ENCODE data around the gene RHOT2.
"Not testable (repeated sequence)": the region's sequence is repeated elsewhere in the genome, so short reads cannot be mapped to it uniquely, and the experiment has no call there.

Gene RHOT2

GRCh38 chr16:709566-710499 lies 41.9 kb downstream of the RHOT2 start:
- Mint-ChIP-seq H3K4me1 (ENCODE audit: low read depth) (no peaks in the 10 kb centered on the region), H3K9me3 (no peaks in the 10 kb centered on the region), H3K27ac (no peak overlapping the region), H3K27me3 (ENCODE audit: low read depth) (peaks cover 46% of the 10 kb centered on the region), H3K36me3 (ENCODE audit: low read depth) (no peaks in the 10 kb centered on the region), H3K4me3 (no peak overlapping the region)

- Mint-ChIP-seq H3K27me3 (ENCODE audit: low read depth) (peaks cover 46% of the 10 kb centered on the region), H3K4me3 (no peak overlapping the region), H3K27ac (no peak overlapping the region), H3K36me3 (ENCODE audit: low read depth) (no peaks in the 10 kb centered on the region), H3K4me1 (ENCODE audit: low read depth) (no peaks in the 10 kb centered on the region), H3K9me3 (no peaks in the 10 kb centered on the region)
Measured at GRCh38 chr16:710500-711075, 42.7 kb downstream of the RHOT2 start.

- H3K4me3 Mint-ChIP-seq = no peak overlapping the region
- H3K9me3 Mint-ChIP-seq = no peaks in the 10 kb centered on the region
- no peaks in the 10 kb centered on the region for H3K4me1 Mint-ChIP-seq (ENCODE audit: low read depth)
- no peaks in the 10 kb centered on the region for H3K36me3 Mint-ChIP-seq (ENCODE audit: low read depth)
- H3K27me3 Mint-ChIP-seq (ENCODE audit: low read depth) = peaks cover 49% of the 10 kb centered on the region
- no peak overlapping the region for H3K27ac Mint-ChIP-seq
Measured at GRCh38 chr16:711084-711483, 43.2 kb downstream of the RHOT2 start.

DNA sequence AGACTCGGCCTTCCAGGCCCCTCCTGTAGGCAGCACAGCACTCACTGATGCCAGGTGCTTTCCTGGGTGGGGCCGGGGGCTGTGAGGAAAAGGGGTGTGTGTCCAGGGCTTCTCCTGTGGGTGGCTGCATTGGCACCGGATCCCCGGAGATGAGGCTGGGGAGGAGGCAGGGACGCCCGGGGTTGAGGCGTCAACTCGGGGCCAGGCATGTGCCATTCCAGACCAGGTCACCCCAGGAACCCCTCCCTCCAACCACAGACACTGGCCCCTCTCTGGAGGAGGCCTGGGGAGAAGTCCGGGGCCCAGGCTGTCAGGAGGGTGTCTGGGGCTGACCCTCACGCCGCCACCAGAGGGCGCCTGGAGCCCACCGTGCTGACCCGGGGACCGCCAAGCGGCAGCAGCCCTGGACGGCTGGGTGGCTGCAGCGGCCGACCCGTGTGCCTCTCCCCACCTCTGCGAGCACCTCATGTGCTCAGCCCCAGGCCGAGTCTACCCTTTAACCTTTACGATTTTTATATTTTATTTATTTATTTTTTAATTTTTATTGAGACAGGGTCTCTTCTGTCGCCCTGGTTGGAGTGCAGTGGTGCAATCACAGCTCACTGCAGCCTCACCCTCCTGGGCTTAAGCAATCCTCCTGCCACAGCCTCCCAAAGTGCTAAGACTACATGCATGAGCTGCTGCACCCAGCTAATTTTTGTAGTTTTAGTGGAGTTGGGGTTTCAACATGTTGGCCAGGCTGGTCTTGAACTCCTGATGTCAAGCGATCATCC lies 43.8 kb downstream of the RHOT2 start:
- Mint-ChIP-seq H3K27ac (no peak overlapping the region), H3K4me1 (ENCODE audit: low read depth) (no peaks in the 10 kb centered on the region), H3K4me3 (no peak overlapping the region), H3K36me3 (ENCODE audit: low read depth) (no peaks in the 10 kb centered on the region), H3K27me3 (ENCODE audit: low read depth) (peaks cover 48% of the 10 kb centered on the region), H3K9me3 (no peaks in the 10 kb centered on the region)

DNA sequence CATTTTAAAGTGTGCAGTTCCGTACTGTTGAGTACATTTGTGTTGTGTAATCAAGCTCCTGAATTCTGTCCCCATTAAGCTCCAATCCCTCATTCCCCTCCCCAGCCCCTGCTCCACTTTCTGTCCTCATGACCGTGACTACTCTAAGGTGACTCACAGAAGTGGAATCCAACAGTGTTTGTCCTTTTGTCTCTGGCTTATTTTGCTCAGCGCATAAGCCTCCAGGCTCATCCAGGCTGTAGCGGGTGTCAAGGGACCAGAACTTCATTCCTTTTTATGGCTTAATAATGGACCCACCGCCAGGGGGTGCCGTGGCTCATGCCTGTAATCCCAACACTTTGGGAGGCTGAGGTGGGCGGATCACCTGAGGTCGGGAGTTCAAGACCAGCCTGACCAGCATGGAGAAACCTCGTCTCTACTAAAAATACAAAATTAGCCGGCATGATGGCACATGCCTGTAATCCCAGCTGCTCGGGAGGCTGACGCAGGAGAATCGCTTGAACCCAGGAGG lies 44.9 kb downstream of the RHOT2 start:
- not testable (repeated sequence) for H3K27ac Mint-ChIP-seq; H3K36me3 Mint-ChIP-seq (ENCODE audit: low read depth); H3K9me3 Mint-ChIP-seq; H3K4me1 Mint-ChIP-seq (ENCODE audit: low read depth); H3K4me3 Mint-ChIP-seq
- peaks cover 40% of the 10 kb centered on the region for H3K27me3 Mint-ChIP-seq (ENCODE audit: low read depth)

- Mint-ChIP-seq H3K27ac (no peak overlapping the region), H3K27me3 (ENCODE audit: low read depth) (peaks cover 34% of the 10 kb centered on the region), H3K36me3 (ENCODE audit: low read depth) (no peaks in the 10 kb centered on the region), H3K9me3 (no peaks in the 10 kb centered on the region), H3K4me1 (ENCODE audit: low read depth) (no peaks in the 10 kb centered on the region), H3K4me3 (no peak overlapping the region)
Measured at GRCh38 chr16:714079-714478, 46.1 kb downstream of the RHOT2 start.

DNA sequence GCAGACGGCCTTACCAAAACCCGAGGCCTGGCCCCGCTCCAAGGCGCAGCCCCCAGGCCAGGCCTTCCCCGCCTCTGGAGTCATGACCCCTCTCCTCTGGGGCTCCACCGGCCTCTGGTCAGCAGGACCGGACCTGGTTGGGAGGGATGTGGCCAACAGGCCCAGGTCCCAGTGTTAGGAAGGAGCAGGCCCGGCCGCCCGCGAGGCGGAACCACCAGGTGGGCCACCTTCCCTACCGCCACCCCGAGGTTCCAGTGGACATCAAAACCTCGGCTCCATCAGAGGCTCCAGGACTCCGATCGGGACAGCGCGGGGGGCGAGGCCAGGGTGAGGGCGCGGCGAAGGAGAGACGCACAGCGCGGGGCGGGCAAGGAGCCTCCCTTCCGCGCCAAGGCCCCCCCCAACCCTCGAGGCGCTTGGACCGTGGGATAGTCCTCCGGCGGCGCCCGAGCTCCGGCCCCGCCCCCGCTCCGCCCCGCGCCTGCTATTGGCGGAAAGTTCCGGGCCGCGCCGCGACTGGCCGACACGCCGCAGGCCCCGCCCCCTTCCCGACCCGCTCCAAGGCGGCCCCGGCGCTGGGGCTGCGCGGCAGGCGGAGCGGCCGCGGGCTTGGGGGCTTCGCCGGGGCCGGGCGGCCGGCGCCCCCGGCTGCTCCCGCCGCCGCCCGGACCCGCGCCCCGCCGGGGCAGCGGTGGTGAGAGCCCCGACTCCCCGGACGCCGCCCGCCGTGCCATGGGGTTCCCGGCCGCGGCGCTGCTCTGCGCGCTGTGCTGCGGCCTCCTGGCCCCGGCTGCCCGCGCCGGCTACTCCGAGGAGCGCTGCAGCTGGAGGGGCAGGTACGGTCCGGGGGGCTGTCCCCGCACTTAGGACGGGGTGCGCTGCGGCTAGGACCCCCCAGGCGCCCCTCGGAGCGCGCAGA lies 46.9 kb downstream of the RHOT2 start, which contains the start of gene METRN:
Gene METRN, plus strand, starts transcription at position 561 of the 919 bp plus-strand sequence. Its CDS starts 172 bp downstream, at position 733.
- peaks cover 33% of the 10 kb centered on the region for H3K27me3 Mint-ChIP-seq (ENCODE audit: low read depth)
- no peaks in the 10 kb centered on the region for H3K36me3 Mint-ChIP-seq (ENCODE audit: low read depth)
- H3K4me3 Mint-ChIP-seq = peak within 1 kb of the TSS; percentile 50
- no peaks in the 10 kb centered on the region for H3K4me1 Mint-ChIP-seq (ENCODE audit: low read depth)
- no peak within 1 kb of the TSS for H3K27ac Mint-ChIP-seq
- H3K9me3 Mint-ChIP-seq = no peaks in the 10 kb centered on the region

DNA sequence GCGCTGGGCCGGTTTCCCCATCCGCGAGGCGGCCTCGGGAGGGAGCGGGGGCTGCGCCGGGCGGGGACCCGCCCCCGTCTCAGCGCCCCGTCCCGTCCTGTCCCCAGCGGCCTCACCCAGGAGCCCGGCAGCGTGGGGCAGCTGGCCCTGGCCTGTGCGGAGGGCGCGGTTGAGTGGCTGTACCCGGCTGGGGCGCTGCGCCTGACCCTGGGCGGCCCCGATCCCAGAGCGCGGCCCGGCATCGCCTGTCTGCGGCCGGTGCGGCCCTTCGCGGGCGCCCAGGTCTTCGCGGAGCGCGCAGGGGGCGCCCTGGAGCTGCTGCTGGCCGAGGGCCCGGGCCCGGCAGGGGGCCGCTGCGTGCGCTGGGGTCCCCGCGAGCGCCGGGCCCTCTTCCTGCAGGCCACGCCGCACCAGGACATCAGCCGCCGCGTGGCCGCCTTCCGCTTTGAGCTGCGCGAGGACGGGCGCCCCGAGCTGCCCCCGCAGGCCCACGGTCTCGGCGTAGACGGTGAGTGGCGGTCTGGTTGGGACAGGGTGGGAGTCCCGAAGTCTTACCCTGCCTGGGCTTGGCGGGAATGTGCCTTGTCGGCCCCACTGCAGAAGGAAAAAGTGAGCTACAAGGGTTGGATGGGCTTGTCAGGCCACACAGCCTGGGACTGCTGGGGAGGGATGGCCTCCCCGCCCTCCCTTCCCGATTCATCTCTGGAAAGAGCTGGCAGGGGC lies 47.7 kb downstream of the RHOT2 start:
- H3K4me1 Mint-ChIP-seq (ENCODE audit: low read depth) = peaks cover 4% of the 10 kb centered on the region
- H3K27me3 Mint-ChIP-seq (ENCODE audit: low read depth) = peaks cover 32% of the 10 kb centered on the region
- H3K4me3 Mint-ChIP-seq = peak overlapping the region; percentile 50
- H3K36me3 Mint-ChIP-seq (ENCODE audit: low read depth) = no peaks in the 10 kb centered on the region
- no peak overlapping the region for H3K27ac Mint-ChIP-seq
- H3K9me3 Mint-ChIP-seq = no peaks in the 10 kb centered on the region

GRCh38 chr16:716200-716568 lies 48.3 kb downstream of the RHOT2 start:
- Mint-ChIP-seq H3K27me3 (ENCODE audit: low read depth) (peaks cover 32% of the 10 kb centered on the region), H3K27ac (no peak overlapping the region), H3K4me1 (ENCODE audit: low read depth) (peaks cover 4% of the 10 kb centered on the region), H3K36me3 (ENCODE audit: low read depth) (no peaks in the 10 kb centered on the region), H3K9me3 (no peaks in the 10 kb centered on the region), H3K4me3 (peak overlapping the region; percentile 50)

DNA sequence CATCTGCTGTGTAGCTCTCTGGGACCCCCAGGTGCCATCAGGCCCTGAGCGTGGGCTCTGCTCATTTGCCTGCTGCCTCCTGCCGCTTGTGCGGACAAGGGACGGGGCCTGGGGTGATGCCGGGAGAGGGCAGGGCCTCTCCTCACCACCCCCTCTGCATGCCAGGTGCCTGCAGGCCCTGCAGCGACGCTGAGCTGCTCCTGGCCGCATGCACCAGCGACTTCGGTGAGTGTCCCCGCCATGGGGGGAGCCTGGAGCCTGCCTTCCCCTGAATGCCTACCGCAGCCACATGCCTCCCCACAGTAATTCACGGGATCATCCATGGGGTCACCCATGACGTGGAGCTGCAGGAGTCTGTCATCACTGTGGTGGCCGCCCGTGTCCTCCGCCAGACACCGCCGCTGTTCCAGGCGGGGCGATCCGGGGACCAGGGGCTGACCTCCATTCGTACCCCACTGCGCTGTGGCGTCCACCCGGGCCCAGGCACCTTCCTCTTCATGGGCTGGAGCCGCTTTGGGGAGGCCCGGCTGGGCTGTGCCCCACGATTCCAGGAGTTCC lies 48.9 kb downstream of the RHOT2 start:
- H3K36me3 Mint-ChIP-seq (ENCODE audit: low read depth) = no peaks in the 10 kb centered on the region
- no peaks in the 10 kb centered on the region for H3K9me3 Mint-ChIP-seq
- no peak overlapping the region for H3K27ac Mint-ChIP-seq
- H3K4me1 Mint-ChIP-seq (ENCODE audit: low read depth) = peaks cover 4% of the 10 kb centered on the region
- H3K27me3 Mint-ChIP-seq (ENCODE audit: low read depth) = peaks cover 32% of the 10 kb centered on the region
- H3K4me3 Mint-ChIP-seq = no peak overlapping the region

GRCh38 chr16:717450-718245 lies 49.7 kb downstream of the RHOT2 start:
- no peak overlapping the region for H3K27ac Mint-ChIP-seq
- no peak overlapping the region for H3K4me3 Mint-ChIP-seq
- H3K9me3 Mint-ChIP-seq = no peaks in the 10 kb centered on the region
- H3K36me3 Mint-ChIP-seq (ENCODE audit: low read depth) = no peaks in the 10 kb centered on the region
- H3K27me3 Mint-ChIP-seq (ENCODE audit: low read depth) = peaks cover 31% of the 10 kb centered on the region
- peaks cover 6% of the 10 kb centered on the region for H3K4me1 Mint-ChIP-seq (ENCODE audit: low read depth)

DNA sequence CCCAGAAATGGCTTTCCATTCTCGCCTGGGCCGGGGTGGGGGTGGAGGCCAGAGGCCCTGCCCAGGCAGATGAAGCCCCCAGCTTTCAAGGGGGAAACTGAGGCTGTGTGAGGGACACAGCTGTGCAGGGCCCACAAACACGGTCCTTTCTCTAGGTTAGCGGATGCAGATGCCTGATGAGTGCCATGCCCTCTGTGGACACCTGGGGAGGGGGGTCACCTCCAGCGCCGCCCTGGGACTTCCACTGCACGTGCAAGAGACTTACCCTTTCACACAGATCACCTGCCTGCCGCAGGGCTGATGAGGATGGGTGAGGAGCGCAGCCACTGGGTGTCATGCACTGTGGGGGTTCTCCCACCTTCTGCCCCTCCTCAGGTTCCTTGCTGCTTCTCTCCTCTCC lies 50.5 kb downstream of the RHOT2 start:
- no peaks in the 10 kb centered on the region for H3K36me3 Mint-ChIP-seq (ENCODE audit: low read depth)
- H3K4me1 Mint-ChIP-seq (ENCODE audit: low read depth) = peaks cover 6% of the 10 kb centered on the region
- H3K4me3 Mint-ChIP-seq = no peak overlapping the region
- H3K27ac Mint-ChIP-seq = no peak overlapping the region
- peaks cover 28% of the 10 kb centered on the region for H3K27me3 Mint-ChIP-seq (ENCODE audit: low read depth)
- no peaks in the 10 kb centered on the region for H3K9me3 Mint-ChIP-seq

Data from T-helper 1 cell treated with Interleukin-12 subunit alpha and Interleukin-12 subunit beta and Interleukin-4 antibody, amounts not matched to agents 30 μg/mL and 1 μg/mL, for 36 hours (primary cell).